D721Med (cell line): ENCODE data around the gene S100A9.
"Not testable (repeated sequence)": the region's sequence is repeated elsewhere in the genome, so short reads cannot be mapped to it uniquely, and the experiment has no call there.

ENCODE experiments used
- DNase-seq: peaks from one replicate; pipeline ENCODE4 v3.0.0; 2011; ENCODE audit warnings: low spot score; ENCODE audit not compliant: insufficient read length
- FAIRE-seq: peaks from 2 replicates; lab custom pipeline; 2011; peaks lifted over from hg19 to GRCh38; lab: Jason Lieb, UNC
- TF ChIP-seq, protein P1 (sequence below): IDR thresholded peaks from 2 replicates; pipeline ENCODE4 v1.5.1; 2012; ENCODE audit warnings: mild to moderate bottlenecking, control low read depth; ENCODE audit not compliant: insufficient read depth; ENCODE audit errors: missing control alignments

The S100A9 gene

GRCh38 chr1:153357853-153358690, at the start of gene S100A9:
S100A9 (plus strand) TSS chr1:153357854; CDS start chr1:153358284, 430 bp downstream.
- FAIRE-seq = no peak
- DNase-seq = no peak
- TF ChIP-seq, protein P1, sequence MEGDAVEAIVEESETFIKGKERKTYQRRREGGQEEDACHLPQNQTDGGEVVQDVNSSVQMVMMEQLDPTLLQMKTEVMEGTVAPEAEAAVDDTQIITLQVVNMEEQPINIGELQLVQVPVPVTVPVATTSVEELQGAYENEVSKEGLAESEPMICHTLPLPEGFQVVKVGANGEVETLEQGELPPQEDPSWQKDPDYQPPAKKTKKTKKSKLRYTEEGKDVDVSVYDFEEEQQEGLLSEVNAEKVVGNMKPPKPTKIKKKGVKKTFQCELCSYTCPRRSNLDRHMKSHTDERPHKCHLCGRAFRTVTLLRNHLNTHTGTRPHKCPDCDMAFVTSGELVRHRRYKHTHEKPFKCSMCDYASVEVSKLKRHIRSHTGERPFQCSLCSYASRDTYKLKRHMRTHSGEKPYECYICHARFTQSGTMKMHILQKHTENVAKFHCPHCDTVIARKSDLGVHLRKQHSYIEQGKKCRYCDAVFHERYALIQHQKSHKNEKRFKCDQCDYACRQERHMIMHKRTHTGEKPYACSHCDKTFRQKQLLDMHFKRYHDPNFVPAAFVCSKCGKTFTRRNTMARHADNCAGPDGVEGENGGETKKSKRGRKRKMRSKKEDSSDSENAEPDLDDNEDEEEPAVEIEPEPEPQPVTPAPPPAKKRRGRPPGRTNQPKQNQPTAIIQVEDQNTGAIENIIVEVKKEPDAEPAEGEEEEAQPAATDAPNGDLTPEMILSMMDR = no peak

DNA sequence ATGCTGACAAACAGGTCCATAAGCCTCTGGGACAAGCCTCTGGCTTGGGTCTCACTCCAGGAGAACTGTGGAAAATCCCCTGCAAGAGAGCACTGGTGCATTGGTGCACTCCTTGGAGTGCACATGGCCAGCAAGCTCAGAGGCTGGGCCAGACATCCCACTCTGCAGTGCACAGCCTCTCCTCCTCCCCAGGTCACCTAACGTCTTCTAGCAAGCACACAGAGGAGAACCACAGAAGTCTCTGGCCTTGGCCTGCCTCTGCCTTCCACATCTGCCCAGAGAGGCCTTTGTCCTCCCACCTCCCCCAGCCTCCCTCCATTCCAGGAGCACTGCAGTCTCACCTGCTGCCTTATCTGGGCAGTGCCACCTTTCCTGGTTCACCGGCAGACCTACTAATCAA, 49.1 kb upstream of the S100A9 start:
- FAIRE-seq (no peak), DNase-seq (no peak)
- TF ChIP-seq, protein P1 = no peak

- TF ChIP-seq, protein P1 = no peak
- no peak for FAIRE-seq
- DNase-seq = no peak
Observed at GRCh38 chr1:153309441-153309840, 48.2 kb upstream of the S100A9 start.

GRCh38 chr1:153310526-153310925, 47.1 kb upstream of the S100A9 start:
- DNase-seq (no peak), FAIRE-seq (no peak)
- TF ChIP-seq, protein P1 = no peak

- FAIRE-seq = no peak
- TF ChIP-seq, protein P1 = no peak
- no peak for DNase-seq
Observed at GRCh38 chr1:153312570-153313186, 45.0 kb upstream of the S100A9 start, which contains the start of gene PGLYRP3. PGLYRP3 (minus strand) TSS chr1:153312952; CDS start chr1:153310665, 2,287 bp downstream.

DNA sequence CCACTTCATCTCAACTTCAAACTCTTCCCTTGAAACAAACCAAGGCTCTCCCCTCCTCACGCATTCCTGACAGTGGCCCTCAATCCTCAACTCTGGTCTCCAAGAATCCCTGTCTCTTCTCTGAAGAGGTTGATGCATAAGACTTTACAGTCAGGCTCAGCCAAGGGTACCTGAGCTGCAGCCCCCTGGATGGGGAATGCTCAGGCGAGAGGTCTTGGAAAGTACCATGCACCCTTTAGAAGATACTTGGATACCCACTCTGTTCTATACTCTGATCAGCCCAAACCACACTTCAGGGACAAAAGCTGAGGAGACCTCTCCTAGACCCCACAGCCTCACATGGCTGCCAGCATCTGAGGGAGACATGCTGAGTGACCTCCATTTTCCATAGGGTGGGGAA, 44.4 kb upstream of the S100A9 start:
- DNase-seq (no peak), FAIRE-seq (no peak)
- TF ChIP-seq, protein P1 = no peak

DNA sequence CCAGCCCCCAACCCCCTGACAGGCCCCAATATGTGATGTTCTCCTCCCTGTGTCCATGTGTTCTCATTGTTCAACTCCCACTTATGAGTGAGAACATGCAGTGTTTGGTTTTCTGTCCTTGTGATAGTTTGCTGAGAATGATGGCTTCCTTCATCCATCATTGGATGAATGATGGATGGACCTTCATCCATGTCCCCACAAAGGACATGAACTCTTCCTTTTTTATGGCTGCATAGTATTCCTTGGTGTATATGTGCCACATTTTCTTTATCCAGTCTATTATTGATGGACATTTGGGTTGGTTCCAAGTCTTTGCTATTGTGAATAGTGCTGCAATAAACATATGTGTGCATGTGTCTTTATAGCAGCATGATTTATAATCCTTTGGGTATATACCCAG, 43.3 kb upstream of the S100A9 start:
- FAIRE-seq, DNase-seq: not testable (repeated sequence)

DNA sequence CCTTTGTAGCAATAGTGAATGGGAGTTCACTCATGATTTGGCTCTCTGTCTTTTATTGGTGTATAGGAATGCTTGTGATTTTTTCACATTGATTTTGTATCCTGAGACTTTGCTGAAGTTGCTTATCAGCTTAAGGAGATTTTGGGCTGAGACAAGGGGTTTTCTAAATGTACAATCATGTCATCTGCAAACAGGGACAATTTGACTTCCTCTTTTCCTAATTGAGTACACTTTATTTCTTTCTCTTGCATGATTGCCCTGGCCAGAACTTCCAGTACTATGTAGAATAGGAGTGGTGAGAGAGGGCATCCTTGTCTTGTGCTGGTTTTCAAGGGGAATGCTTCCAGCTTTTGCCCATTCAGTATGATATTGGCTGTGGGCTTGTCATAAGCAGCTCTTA, 41.6 kb upstream of the S100A9 start:
- DNase-seq, FAIRE-seq: not testable (repeated sequence)

GRCh38 chr1:153318145-153318544, 39.5 kb upstream of the S100A9 start:
- FAIRE-seq = not testable (repeated sequence)

More at GRCh38 chr1:153318145-153318544, 39.5 kb upstream of the S100A9 start:
- DNase-seq = not testable (repeated sequence)
